Stimulated activated CD8-positive, alpha-beta memory T cell treated with anti-CD3 and anti-CD28 coated beads, Interleukin-4, amount 100 ng/mL, for 4 hours (primary cell): ENCODE results near the gene KRT6A.

Source experiments
- DNase-seq, 2 donors: peaks; one replicate each; pipeline ENCODE4 v3.0.0-alpha.2; 2020; ENCODE audit warnings: low read depth in 2 of 2, low spot score in 1 of 2

Gene KRT6A

GRCh38 chr12:52524898-52525591, 32.0 kb upstream of the KRT6A start:
- DNase-seq, result no peak

DNA sequence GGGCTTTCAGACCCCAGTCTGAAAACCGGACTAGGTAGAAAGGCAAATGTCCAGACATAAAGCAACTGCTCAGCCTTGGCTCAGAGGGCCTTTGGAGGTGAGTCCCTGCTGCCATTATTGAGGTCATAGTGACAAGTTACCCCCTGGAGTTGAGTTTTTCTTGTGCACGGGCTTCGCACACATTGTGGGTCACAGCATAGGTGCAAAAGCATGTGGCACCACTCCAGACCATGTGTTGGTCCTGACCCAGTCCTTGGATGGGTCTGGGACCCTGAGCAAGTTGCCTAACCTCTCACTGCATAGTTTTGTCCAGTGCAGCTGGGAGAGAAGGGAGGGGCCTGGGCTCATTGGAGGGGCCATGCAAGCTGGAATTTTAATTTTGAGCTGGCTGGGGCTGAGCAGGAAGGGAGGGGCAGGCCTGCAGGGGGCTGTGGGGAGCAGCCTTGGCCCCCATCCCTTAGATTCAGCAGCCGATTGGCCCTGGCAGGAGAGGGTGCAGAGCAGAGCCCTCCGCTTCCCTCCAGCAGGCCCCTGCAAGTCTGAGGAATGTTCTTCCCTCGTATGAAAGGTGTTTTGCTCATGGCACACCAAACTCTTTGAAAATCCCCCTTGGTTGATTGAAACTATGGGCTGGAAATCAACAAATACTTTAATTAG, 31.3 kb upstream of the KRT6A start:
- no peak for DNase-seq

DNA sequence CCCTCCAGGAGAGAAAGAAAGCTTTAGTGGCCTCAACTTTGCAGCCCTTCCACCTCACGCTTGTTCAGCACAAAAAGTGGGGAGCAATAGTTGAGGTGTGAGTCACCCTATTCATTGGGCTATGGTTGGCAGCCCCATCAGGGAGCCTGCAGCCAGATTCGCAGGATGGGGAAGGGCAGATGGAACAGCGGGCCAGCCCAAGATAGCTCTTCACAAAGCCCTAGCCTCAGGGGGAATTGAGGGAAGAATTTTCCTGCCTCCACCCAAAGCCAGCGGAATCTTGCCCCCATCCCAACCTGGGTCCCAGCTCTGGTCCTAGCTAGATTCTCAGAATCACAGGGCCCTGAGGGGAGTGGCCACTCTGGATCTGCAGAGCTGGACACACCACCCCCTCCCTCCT, 30.8 kb upstream of the KRT6A start:
- no peak for DNase-seq

DNA sequence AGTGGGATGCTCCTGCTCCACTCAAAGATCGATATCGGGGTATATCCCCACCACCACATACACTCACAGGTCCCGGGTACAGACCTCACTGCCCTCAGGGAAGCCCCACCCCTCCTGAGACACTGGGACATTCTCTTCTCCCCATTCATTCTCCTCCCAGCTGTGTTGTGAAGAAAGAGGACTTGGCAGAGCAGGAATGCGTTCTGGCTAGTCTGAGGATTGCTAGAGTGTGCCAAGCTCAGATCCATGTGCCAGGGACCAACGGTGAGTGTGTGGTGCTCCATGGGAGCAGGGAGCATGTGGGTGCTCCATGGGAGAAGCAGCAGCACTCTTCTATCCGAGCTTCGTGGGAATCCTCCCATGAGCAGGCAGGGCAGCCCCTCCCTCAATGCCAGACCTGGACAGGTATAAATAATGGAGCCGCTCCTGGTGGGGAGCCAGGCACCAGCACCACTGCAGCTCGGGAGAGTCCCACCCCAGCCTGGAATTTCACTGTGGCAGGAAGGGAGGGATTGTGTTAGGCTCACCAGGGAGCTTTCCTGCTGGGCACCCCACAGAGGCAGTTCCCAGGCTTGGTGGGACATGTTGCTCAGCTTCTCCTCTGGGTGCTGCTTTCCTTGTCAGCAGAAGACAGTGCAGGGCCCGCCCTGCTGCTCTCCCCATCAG, 29.4 kb upstream of the KRT6A start:
- DNase-seq, result no peak

GRCh38 chr12:52521568-52522266, 28.7 kb upstream of the KRT6A start:
- DNase-seq, result no peak

DNA sequence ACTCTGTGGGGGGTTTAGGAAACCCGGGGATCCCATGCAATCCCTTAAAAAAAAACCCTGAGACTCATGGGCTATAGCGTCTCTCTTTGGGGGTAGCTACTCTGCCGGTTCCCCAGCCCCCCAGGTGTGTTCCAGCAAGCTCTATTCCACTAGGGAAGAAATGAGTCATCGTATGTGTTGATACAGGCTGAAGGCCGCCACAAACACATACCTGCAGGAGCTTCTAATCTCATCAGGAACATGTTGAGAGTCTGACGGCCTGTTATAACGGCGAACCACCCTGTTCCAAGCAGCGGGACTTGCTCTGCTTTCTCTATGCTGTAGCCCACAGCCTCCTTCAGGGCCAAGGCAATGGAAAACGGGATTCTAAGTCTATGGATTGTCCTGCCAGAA, 28.1 kb upstream of the KRT6A start:
- no peak for DNase-seq

GRCh38 chr12:52519826-52520662, 27.0 kb upstream of the KRT6A start, which contains the start of gene KRT5:
Gene KRT5 (minus strand): TSS chr12:52520394. CDS start chr12:52520296, 98 bp downstream.
- no peak for DNase-seq

GRCh38 chr12:52519387-52519703, 26.3 kb upstream of the KRT6A start:
- DNase-seq, result no peak

DNA sequence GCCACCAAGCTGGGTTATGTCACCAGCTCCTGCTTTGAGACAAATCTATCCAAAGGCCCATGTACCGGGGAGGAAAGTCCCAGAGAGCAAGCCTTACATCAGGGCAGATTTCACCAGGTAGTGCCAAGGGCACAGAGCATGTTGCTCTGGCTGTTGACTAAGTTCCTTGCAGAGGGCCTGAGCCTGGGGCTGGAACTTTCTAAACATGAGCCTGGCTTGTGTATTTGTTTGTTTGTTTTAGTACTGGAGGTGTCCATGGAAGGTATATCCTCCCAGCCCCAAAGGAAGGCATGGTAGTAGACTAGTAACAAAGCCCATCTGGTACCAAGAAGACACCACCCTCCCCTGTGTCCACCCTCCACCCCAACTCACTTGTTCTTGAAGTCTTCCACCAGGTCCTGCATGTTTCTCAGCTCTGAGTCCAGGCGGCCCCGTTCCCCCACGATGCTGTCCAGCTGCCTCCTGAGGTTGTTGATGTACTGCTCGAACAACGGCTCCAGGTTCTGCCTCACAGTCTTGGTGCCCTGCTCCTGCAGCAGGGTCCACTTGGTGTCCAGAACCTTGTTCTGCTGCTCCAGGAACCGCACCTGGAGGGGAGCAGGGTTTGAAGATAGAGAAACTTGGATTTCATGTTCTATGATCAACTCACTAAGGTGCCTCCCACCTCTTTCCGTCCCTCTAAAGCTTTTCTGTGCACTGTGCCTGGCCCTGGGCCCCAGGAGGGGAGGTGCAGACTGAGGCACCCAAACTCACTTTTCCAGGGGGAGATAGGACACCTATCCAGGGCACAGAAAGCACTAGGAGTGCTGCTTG, 25.7 kb upstream of the KRT6A start:
- no peak for DNase-seq

- DNase-seq, result no peak
Observed at GRCh38 chr12:52517888-52518287, 24.8 kb upstream of the KRT6A start.

DNA sequence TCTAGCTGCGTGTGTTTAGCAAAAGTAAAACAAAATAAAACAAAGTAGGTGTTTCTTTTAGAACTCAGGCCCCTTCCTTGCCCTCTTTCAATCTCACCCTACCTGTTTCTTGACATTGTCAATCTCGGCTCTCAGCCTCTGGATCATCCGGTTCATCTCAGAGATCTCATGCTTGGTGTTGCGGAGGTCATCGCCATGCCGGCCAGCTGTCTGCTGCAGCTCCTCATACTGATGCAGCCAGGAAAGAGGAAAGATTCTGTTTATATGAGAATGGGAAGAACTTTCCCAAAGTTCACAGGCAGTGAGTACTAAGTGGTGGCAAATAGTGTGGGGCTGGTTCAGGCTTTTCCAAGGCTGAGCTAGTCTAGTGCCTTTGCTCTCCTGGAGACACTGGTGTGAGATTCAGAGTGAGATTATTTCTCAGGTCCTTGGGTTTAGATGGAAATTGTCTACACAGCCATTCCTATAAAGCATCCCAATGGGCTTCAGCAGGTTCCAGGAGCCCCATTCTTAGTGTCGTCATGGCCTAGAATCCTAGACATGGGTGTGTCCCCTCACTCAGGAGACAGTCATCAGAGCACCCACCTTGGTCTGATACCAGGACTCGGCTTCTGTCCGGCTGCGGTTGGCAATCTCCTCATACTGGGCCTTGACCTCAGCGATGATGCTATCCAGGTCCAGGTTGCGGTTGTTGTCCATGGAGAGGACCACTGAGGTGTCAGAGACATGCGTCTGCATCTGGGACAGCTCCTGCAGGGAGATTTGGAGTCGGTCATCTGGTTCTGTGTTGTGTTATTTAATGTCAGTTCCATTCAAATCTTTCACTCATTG, 24.2 kb upstream of the KRT6A start:
- DNase-seq, result no peak

DNA sequence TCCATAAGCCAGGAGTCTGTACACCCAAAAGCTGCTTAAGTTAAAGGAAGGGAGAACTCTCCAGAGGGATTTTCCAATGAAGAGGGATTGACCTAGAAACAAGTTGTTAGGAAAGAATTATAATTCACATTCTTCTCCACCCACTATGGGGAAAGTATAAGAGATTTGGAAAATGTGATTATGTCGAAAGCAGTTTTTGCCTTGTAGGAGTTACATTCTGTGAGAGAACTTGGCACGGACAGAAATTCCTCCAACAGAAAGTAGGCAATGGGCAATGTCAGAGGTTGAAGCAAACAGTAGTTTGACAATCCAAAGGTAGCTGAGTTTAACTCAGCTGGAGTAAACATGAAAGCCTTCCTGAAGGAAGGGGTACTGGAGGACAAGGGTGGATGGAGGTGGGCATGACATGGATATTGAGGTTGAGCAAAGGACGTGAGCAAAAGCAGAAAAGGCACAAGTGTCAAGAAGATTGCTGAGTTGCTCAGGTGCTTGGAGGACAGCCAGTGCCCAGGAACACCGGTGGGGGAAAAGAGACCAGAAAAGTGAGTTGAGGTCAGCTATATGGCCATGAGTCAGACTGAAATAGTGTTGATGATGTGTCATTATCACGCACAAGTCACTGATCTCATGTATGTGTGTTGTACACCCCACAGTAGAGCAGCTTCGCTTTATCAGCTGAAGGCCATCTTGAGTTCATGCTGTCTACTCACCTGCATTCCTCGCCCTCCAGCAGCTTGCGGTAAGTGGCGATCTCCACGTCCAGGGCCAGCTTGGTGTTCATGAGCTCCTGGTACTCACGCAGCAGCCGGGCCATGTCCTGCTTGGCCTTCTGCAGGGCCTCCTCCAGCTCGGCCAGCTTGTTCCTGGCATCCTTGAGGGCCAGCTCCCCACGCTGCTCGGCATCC, 23.1 kb upstream of the KRT6A start:
- DNase-seq, result no peak

DNA sequence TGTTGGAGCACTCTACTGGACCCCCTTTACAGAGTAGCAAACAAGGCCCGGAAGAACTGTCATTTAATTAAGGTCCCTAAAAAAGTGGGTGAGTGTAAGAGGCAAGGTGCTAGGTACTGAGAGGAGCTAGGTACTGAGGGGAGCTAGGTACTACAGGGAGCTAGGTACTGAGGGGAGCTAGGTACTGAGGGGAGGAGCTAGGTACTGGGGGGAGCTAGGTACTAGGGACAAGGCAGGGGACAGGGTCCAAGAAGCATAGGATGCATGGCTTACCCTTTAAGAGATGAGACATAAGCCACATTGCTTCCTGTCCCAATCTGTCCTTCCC, 22.2 kb upstream of the KRT6A start:
- no peak for DNase-seq

- DNase-seq, result no peak
Observed at GRCh38 chr12:52514471-52515318, 21.6 kb upstream of the KRT6A start.

DNA sequence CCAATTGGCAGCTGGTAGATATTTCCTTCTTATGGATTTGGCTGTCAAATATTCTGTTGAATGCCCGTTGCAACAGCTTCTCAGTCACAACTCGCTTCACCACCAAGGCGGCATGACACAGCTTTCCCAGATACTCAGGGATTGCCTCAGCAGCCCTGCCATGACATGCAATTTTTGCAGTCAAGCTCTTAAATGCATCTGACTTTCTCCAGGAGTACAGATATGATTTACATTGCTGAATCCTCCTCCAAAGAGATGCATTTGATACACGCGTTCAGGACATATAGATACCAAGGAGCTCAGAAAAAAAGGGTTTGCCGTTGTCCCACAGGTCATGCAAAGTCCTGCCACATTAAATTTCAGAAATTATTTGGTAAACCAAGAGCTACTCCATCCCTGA, 20.7 kb upstream of the KRT6A start:
- DNase-seq, result no peak

GRCh38 chr12:52508211-52508610, 15.2 kb upstream of the KRT6A start:
- DNase-seq, result no peak

DNA sequence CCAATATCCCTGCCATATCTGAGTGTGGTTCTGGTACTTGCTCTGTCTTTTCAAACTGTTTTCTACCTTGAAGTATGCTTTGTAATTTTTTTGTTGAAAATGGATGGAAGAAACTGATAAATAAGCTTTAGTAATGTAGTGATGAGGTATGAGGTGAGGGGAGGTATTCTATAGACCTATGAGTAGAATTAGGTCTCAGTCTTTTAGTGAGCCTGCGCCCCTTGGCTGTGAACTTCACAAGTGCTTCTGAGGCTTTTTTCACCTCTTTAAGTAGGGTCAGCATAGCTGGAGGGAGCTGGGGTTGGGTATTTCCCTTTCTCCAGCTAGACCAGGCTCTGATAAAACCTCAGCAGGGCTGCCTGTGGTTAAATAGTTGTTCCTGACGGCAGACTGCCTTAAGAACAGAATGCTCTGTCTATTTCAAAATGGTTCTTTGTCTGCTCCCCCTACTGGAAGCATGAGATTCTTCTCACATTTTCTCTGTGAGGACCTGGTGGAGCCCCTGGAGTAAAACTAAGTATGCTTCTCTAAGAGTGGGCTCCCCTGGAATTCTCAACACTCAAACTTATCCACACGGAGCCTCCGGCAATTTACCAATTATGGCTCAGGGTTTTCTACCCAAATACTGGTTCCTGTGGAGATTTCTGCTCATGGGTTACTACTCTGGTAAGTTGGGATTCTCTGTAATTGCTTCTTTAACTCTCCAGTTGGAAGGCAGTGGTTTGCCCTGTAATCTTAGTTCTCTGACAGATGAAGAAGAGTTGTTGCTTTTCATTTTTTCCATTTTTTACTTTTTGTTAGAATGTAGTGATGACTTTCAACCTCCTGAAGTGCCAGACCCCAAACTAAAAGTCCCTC, 14.0 kb upstream of the KRT6A start:
- DNase-seq, result no peak
